ENCODE data around the gene MRTO4.
"Not testable (repeated sequence)": the region's sequence is repeated elsewhere in the genome, so short reads cannot be mapped to it uniquely, and the experiment has no call there.

The MRTO4 gene

DNA sequence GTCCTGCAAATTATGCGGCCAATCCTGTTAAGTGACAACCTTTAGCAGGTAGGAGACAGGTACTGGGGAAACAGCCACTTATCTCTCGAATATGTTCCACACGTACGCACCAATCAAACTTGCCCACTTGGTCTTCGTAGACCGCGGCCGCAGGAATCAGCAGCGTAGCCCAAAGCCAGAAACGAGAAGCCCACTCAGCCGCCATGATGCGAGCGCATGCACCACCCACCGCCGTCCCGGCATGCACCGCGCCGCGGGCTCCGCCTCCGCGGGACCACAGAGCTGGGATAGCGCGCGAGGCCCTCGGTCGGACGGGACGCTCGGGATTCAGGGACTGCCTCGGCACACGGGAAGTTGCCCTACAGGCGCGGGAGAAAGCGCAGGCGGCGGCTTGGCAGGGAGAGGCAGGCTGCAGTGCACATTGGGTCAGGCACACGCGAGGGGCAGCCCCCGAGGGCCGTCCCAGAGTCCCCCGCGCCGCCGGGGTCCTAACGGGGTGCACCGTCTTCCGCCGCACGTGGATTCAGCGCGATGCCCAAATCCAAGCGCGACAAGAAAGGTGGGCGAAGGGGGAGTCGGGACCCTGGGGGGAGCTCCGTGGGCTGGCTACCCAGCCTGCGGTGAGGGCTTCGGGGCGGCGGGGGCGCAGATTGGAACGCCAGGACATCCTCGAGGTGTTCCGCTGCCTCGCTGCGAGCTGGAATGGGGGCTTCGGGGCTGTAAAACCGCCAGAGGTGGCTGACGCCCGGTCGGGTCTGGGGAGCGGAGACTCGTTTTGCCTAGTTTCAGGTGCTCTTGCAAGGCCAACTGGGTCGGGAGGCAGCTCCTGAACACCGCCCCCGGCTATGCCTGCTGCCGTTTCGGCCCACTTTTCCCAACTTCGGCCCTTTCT lies at the start of gene MRTO4, which contains the start of gene EMC1:
Gene MRTO4 (plus strand): TSS at position 501 of the 892 bp plus-strand sequence. CDS start 31 bp downstream, at position 532.
Gene EMC1 (minus strand): TSS at position 220 of the 892 bp plus-strand sequence. CDS start 15 bp downstream, at position 205.
- FAIRE-seq = no peak

GRCh38 chr1:19202396-19202795 lies 49.2 kb upstream of the MRTO4 start:
- no peak for FAIRE-seq

DNA sequence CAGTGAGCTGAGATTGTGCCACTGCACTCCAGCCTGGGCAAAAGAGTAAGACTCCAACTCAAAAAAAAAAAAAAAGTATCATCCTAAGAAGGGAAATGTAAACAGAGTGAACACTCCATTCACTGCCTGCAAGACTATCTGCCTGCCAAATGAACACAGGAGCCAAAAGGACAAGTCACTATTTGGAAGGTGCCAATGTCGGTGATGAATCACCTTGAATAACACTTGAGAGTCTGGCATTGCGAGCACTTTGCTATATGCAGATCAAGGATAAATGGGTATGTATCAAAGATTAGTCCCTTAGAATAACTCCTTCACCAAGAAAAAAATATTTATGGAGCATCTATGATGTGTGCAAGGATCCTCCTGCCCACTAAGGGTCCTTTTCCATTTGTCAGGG lies 48.2 kb upstream of the MRTO4 start:
- FAIRE-seq = no peak

DNA sequence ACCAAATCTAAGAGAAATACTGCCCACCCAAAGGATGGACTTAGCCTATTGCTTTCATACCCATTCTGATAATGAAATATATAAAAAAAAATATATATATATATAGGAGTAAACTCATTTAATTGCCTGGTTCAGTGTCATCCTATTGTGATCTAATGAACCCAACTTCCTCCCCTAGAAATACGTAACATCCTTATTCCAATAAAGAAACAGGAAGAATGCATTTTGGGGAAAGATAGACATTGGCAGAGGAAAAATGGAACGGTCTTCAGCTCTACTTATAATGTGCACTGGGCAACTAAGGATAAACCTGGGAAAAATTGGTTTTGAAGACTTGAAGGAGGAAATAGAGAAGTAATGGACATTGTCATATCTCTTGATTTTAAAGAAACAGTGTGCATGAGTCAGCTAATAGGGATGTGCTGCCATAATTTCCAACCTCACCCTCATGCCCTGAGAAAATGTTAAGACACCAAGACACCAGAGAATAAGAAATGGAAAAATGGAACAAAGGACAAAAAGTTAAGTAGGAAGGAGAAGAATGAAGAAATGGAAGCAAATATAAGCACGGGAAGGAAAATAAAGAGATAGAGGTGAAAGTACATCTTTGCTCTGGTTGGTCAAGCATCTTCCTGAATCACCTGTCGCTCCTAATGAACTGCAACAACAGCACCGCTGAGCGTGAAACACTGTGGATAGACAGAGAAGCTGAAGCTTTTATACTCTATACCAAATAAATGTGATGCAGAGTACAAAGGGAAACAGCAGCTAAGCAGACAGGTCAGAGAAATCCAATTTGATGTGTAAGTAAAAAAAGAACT lies 46.9 kb upstream of the MRTO4 start:
- FAIRE-seq = no peak

- no peak for FAIRE-seq
Measured at GRCh38 chr1:19205403-19205802, 46.2 kb upstream of the MRTO4 start.

- FAIRE-seq = no peak
Measured at GRCh38 chr1:19205845-19206244, 45.8 kb upstream of the MRTO4 start.

DNA sequence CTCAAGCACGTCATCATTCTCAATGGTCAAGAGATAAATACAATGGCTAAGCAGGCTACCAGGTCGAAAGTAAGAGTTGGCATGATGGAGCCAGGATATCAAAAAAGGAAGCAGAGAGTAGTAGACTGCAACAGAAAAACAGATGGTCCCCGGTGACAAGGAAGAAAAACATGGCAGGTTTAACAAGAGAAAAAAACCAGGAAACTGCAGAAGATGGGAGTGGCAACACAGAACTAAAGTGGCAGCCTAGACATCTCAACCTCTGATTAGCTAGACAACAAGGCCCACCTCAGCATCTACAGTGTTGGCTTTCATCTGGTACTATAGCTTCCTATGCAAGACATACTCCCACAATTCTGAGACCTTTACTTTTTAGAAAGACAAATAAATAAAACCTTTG lies 44.7 kb upstream of the MRTO4 start:
- no peak for FAIRE-seq

DNA sequence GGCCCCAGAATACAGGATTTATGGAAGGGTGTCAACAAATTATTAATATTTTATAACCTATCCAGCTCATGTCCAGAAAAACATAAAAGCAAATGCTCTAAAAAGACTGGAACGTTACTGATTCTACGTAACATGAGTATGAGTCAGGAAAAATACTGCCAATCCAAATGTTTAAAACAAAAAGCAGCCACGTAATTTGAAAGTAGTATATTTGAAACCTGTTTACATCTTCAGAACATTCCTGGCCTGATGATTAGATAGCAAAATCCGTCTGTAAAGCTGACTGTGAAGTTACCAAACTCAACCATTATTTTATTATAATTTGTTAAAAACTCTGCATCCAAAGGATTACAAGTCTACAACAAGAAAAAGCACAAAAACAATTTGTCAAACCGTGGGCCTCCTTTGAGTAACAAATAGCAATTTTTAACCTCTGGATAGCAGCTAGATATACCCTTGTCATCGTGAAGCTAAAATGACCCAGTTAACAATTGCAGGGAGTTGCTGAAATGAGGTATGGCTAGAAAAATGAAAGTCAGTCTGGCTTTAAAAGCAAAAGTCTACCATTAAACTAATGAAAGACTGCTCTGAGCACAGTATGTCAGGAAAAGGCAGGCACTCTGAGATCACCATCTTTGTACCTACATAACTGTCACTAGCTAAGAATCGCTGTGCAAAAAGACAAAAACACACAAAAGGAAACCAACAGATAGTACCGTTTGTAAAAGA lies 42.7 kb upstream of the MRTO4 start:
- FAIRE-seq = no peak

- FAIRE-seq = no peak
Measured at GRCh38 chr1:19209439-19209989, 42.1 kb upstream of the MRTO4 start.

- no peak for FAIRE-seq
Measured at GRCh38 chr1:19209990-19210771, 41.4 kb upstream of the MRTO4 start, which contains the start of gene UBR4. TSS of gene UBR4 (minus strand) at chr1:19210266. CDS start at chr1:19210248, 18 bp downstream.

- FAIRE-seq = no peak
Measured at GRCh38 chr1:19210772-19211549, 40.6 kb upstream of the MRTO4 start.

- no peak for FAIRE-seq
Measured at GRCh38 chr1:19212167-19212566, 39.4 kb upstream of the MRTO4 start.

DNA sequence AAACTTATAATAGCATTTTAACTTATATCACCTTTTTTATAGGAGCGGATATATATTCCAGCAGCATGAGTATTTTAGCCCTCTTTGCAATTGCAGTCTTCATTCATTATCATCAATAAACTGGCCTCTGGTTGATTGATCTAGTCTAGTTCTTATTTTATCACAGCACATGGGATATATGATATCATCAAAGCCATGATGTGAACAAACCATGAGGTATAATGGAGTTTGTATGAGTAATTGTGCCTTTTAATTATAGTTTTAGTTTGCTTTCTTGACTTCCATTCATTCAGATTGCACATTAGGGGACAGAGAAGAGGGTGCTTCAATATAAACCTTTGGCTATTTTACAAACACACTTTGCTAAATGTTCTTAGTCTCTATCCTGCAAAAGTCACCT lies 38.0 kb upstream of the MRTO4 start:
- no peak for FAIRE-seq

- FAIRE-seq = not testable (repeated sequence)
Measured at GRCh38 chr1:19216585-19216984, 35.0 kb upstream of the MRTO4 start.

GRCh38 chr1:19219451-19219850 lies 32.2 kb upstream of the MRTO4 start:
- no peak for FAIRE-seq

DNA sequence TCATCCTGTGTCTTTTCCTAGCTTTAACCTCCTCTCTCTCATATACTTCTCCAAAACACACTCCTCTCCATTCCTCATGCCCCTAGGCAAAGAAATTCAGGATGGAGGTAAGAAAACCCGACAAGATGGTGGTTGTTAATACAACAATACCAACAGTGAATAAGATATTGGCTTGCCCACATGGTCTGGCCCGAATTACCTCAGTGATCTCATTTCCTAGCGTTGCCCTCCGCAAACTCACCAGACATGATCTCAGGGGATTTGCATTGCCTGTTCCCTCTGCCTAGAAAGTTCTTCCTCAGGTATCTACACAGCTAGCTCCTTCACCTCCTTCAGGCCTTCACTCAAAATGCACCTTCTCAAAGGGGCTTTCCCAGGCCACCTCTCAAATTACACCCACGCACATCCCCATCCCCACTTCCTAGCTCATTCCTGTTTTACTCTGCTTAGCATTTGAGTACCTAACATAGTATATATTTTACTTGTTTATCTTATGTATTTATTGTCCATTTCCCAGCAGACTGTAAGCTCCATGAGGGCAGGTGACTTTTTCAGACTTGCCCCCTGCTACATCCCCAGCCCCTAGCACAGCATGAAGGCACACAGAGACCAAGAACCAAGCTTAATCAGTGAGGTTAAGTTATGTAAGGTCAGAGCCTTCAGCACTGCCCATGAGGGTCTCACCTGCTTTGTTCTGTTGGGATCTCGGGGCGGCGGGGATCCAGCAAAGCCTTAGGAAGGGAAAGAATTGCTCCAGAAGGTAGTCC lies 31.3 kb upstream of the MRTO4 start:
- no peak for FAIRE-seq

GRCh38 chr1:19220991-19221390 lies 30.6 kb upstream of the MRTO4 start:
- FAIRE-seq = no peak

- FAIRE-seq = no peak
Measured at GRCh38 chr1:19222573-19222972, 29.0 kb upstream of the MRTO4 start.

DNA sequence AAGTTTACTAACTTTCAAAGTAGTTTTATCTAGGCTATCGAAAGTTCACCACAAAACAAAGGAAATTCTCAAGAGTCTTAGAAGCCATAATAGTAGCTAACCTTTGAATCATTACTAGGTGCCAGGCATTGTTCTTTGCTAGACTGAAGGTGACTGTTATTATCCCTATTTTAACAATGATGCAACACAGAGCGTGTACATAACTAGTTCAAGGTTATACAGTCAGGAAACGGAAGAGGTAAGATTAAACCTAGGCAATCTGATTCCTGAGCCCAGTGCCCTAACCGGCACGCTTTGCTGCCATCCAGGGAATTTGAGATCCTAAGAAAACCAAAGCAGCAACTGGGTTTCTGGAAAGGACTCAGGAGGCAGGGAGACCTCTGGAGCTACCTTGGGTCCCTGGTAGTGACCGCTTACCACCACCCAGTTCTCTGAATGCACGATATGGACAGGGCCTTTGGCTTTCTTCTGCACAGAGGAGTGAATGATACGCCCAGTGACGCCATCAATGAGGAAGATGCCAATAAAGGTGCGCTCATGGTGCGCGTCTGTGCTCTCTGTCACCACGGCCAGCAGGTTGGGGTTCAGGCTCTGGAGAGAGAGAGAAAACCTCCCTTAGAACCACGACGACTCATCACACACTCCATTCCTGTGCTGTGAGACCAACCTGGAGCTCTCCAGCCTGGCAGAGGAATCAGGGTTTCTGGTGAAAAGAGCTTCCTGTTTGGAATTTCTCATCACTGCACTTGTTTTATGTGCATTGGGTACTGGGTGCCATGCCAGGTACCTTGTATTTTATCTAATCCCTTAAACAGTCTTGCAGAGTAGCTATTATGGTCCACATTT lies 28.4 kb upstream of the MRTO4 start:
- FAIRE-seq = no peak

Measured in colon (tissue), 2 donors.